H1 (cell line): ENCODE data around the gene LRRC17. TPM values are rescaled to one million over a fixed set of nuclear protein-coding genes. Genes with fewer than 3 reads are reported as not detected.

Source experiments
- CTCF ChIA-PET: fragments of 300-600 bp; sonication (Branson Sonifier 250); formaldehyde crosslinking; loops from one replicate; lab custom pipeline; 2021; ENCODE audit not compliant: partially characterized antibody; lab: Charles Lee
- POLR2A ChIA-PET: fragments of 300-600 bp; sonication (Branson Sonifier 250); formaldehyde crosslinking; loops from one replicate; lab custom pipeline; 2021; ENCODE audit warnings: inconsistent platforms; ENCODE audit not compliant: partially characterized antibody; lab: Charles Lee
- DNase-seq, 2 experiments: peaks; one replicate each; pipeline versions ENCODE4 v3.0.0 to v3.0.0-alpha.2; 2010 to 2022; ENCODE audit warnings: low spot score in 2 of 2, low read depth in 1 of 2, mixed read lengths in 1 of 2
- FAIRE-seq: peaks from 2 replicates; lab custom pipeline; 2011; peaks lifted over from hg19 to GRCh38; lab: Jason Lieb, UNC
- H2AFZ ChIP-seq: 2 replicates; pipeline ENCODE4 v1.8.1; 2012; ENCODE audit warnings: low read length, inconsistent platforms
- H2AK5ac ChIP-seq: 2 replicates; pipeline ENCODE4 v1.6.1; 2013; ENCODE audit warnings: low read depth, low read length
- H2BK120ac ChIP-seq: replicated peaks from 2 replicates; pipeline ENCODE3; 2013; ENCODE audit warnings: low read depth, low read length, inconsistent platforms
- H2BK12ac ChIP-seq: 2 replicates; pipeline ENCODE4 v1.6.1; 2013; ENCODE audit warnings: low read depth, low read length
- H2BK15ac ChIP-seq: 2 replicates; pipeline ENCODE4 v1.6.1; 2013; ENCODE audit warnings: low read length
- H2BK20ac ChIP-seq: 2 replicates; pipeline ENCODE4 v1.6.1; 2013; ENCODE audit warnings: low read length
- H2BK5ac ChIP-seq: 2 replicates; pipeline ENCODE4 v1.6.1; 2013; ENCODE audit warnings: low read depth, low read length
- H3K14ac ChIP-seq: 2 replicates; pipeline ENCODE4 v1.6.1; 2013; ENCODE audit warnings: inconsistent platforms; ENCODE audit not compliant: insufficient read length
- H3K18ac ChIP-seq: 2 replicates; pipeline ENCODE4 v1.6.1; 2013; ENCODE audit warnings: low read length; ENCODE audit errors: extremely low read depth
- H3K23ac ChIP-seq: 2 replicates; pipeline ENCODE4 v1.6.1; 2013; ENCODE audit warnings: inconsistent platforms; ENCODE audit not compliant: insufficient read length
- H3K23me2 ChIP-seq: 2 replicates; pipeline ENCODE4 v1.6.1; 2013; ENCODE audit warnings: low read depth, low read length
- H3K27ac ChIP-seq: 2 replicates; pipeline ENCODE4 v1.6.1; 2011; ENCODE audit warnings: low read depth, low read length, inconsistent platforms
- H3K27me3 ChIP-seq, 4 experiments: replicated peaks in 1 of 4; 1 replicate in 1 of 4; 2 replicates in 3 of 4; pipeline versions ENCODE4 v1.6.1 to v1.8.1; 2011 to 2013; ENCODE audit warnings: low read length in 3 of 4, mild to moderate bottlenecking in 3 of 4, inconsistent platforms in 2 of 4, mixed read lengths in 2 of 4, moderate library complexity in 1 of 4; ENCODE audit not compliant: control insufficient read depth in 3 of 4, insufficient read depth in 3 of 4; ENCODE audit errors: extremely low read depth in 1 of 4
- H3K36me3 ChIP-seq, 4 experiments: 2 replicates each; pipeline versions ENCODE4 v1.6.1 to v1.8.1; 2011 to 2013; ENCODE audit warnings: mild to moderate bottlenecking in 4 of 4, low read length in 3 of 4, moderate library complexity in 2 of 4, control low read depth in 1 of 4, inconsistent platforms in 1 of 4; ENCODE audit not compliant: insufficient read depth in 4 of 4, control insufficient read depth in 2 of 4
- H3K4ac ChIP-seq: replicated peaks from 2 replicates; pipeline ENCODE3; 2013; ENCODE audit warnings: low read length, low read depth, mixed read lengths, inconsistent platforms; ENCODE audit not compliant: insufficient read length
- H3K4me1 ChIP-seq, 4 experiments: replicated peaks in 1 of 4; 1 replicate in 1 of 4; 2 replicates in 3 of 4; pipeline versions ENCODE4 v1.6.1 to v1.8.1; 2011 to 2013; ENCODE audit warnings: low read length in 3 of 4, inconsistent platforms in 2 of 4, mixed read lengths in 1 of 4; ENCODE audit not compliant: insufficient read depth in 4 of 4, control insufficient read depth in 3 of 4
- H3K4me2 ChIP-seq, 2 experiments: 2 replicates each; pipeline versions ENCODE4 v1.6.1 to v1.8.1; 2011 to 2013; ENCODE audit warnings: low read depth in 2 of 2, low read length in 2 of 2, control low read depth in 1 of 2, inconsistent platforms in 1 of 2, mild to moderate bottlenecking in 1 of 2; ENCODE audit not compliant: insufficient read depth in 1 of 2
- H3K4me3 ChIP-seq, 4 experiments: fragments of 200-600, 300-600 bp in 1 of 4; sonication (generic), shearing (Covaris generic), sonication (Bioruptor Twin) in 1 of 4; 2 replicates each; pipeline versions ENCODE4 v1.5.1 to v1.8.1; 2011 to 2016; ENCODE audit warnings: low read length in 4 of 4, low read depth in 3 of 4, control low read depth in 2 of 4, inconsistent platforms in 2 of 4, mild to moderate bottlenecking in 2 of 4, mixed read lengths in 1 of 4, moderate library complexity in 1 of 4; ENCODE audit not compliant: insufficient read depth in 2 of 4; ENCODE audit errors: extremely low read depth in 1 of 4
- H3K56ac ChIP-seq: replicated peaks from 2 replicates; pipeline ENCODE3; 2013; ENCODE audit warnings: low read depth, mild to moderate bottlenecking, mixed read lengths, low read length, inconsistent platforms; ENCODE audit not compliant: insufficient read length
- H3K79me1 ChIP-seq: 2 replicates; pipeline ENCODE4 v1.6.1; 2013; ENCODE audit warnings: low read depth, low read length, control low read depth
- H3K79me2 ChIP-seq, 2 experiments: 2 replicates each; pipeline versions ENCODE4 v1.6.1 to v1.8.1; 2012 to 2013; ENCODE audit warnings: low read length in 2 of 2, mild to moderate bottlenecking in 2 of 2, inconsistent platforms in 1 of 2; ENCODE audit not compliant: insufficient read depth in 2 of 2, control insufficient read depth in 1 of 2
- H3K9ac ChIP-seq, 4 experiments: replicated peaks in 1 of 4; 1 replicate in 1 of 4; 2 replicates in 3 of 4; pipeline versions ENCODE4 v1.6.1 to v1.8.1; 2011 to 2013; ENCODE audit warnings: low read depth in 3 of 4, low read length in 3 of 4, control low read depth in 2 of 4, mild to moderate bottlenecking in 2 of 4, moderate library complexity in 2 of 4, inconsistent platforms in 1 of 4; ENCODE audit errors: extremely low read depth in 1 of 4
- H3K9me3 ChIP-seq, 2 experiments: 2 replicates each; pipeline versions ENCODE4 v1.6.1 to v1.8.1; 2012 to 2013; ENCODE audit warnings: mild to moderate bottlenecking in 2 of 2, moderate library complexity in 2 of 2, control low read depth in 1 of 2, inconsistent platforms in 1 of 2, low read depth in 1 of 2, low read length in 1 of 2, mixed read lengths in 1 of 2; ENCODE audit not compliant: insufficient read depth in 2 of 2
- H4K20me1 ChIP-seq, 2 experiments: replicated peaks in 1 of 2; 2 replicates each; pipeline versions ENCODE3 to v1.8.1; 2011 to 2013; ENCODE audit warnings: inconsistent platforms in 2 of 2, low read length in 2 of 2, mild to moderate bottlenecking in 1 of 2; ENCODE audit not compliant: insufficient read depth in 2 of 2, control insufficient read depth in 1 of 2
- H4K5ac ChIP-seq: 2 replicates; pipeline ENCODE4 v1.6.1; 2013; ENCODE audit warnings: low read length, low read depth, mixed read lengths, inconsistent platforms; ENCODE audit not compliant: insufficient read length
- H4K8ac ChIP-seq: 2 replicates; pipeline ENCODE4 v1.8.0; 2013; ENCODE audit warnings: mild to moderate bottlenecking, moderate library complexity, low read length, inconsistent platforms; ENCODE audit not compliant: insufficient read depth; ENCODE audit errors: extremely low read depth
- H4K91ac ChIP-seq: replicated peaks from 2 replicates; pipeline ENCODE3; 2013; ENCODE audit warnings: low read length, mixed read lengths, inconsistent platforms; ENCODE audit not compliant: insufficient read length
- BRCA1 ChIP-seq: IDR thresholded peaks from 2 replicates; pipeline ENCODE4 v1.6.1; 2012; ENCODE audit warnings: low read depth, low read length, improper control_type of control experiment
- CTCF ChIP-seq, 3 experiments: IDR thresholded peaks; 1 replicate in 2 of 3; 2 replicates in 1 of 3; pipeline versions ENCODE4 v1.5.1 to v1.6.1; 2011; ENCODE audit warnings: low read length in 3 of 3, mild to moderate bottlenecking in 3 of 3, inconsistent platforms in 2 of 3, low read depth in 1 of 3, moderate library complexity in 1 of 3; ENCODE audit not compliant: insufficient read depth in 1 of 3; ENCODE audit errors: control extremely low read depth in 1 of 3
- FOSL1 ChIP-seq: IDR thresholded peaks from 2 replicates; pipeline ENCODE4 v1.6.1; 2011; ENCODE audit warnings: mild to moderate bottlenecking, low read depth, low read length, moderate library complexity; ENCODE audit not compliant: insufficient read depth
- HDAC2 ChIP-seq, 2 experiments: fragments of 300-600 bp in 1 of 2; sonication (generic) in 1 of 2; IDR thresholded peaks; 2 replicates each; pipeline ENCODE4 v1.6.1; 2011 to 2012; ENCODE audit warnings: low read depth in 2 of 2, low read length in 2 of 2, mild to moderate bottlenecking in 2 of 2, moderate library complexity in 2 of 2, borderline replicate concordance in 1 of 2, inconsistent platforms in 1 of 2
- JUND ChIP-seq: IDR thresholded peaks from 2 replicates; pipeline ENCODE4 v1.6.1; 2011; ENCODE audit warnings: mild to moderate bottlenecking, improper control_type of control experiment, low read length
- KDM4A ChIP-seq: IDR thresholded peaks from one replicate; pipeline ENCODE4 v1.7.1; 2012; ENCODE audit warnings: low read depth, mild to moderate bottlenecking, moderate library complexity, low read length, inconsistent platforms; ENCODE audit not compliant: severe bottlenecking
- POLR2A ChIP-seq, 2 experiments: IDR thresholded peaks; 1 replicate in 1 of 2; 2 replicates in 1 of 2; pipeline ENCODE4 v1.6.1; 2011; ENCODE audit warnings: low read depth in 2 of 2, low read length in 2 of 2, mild to moderate bottlenecking in 2 of 2; ENCODE audit errors: control extremely low read depth in 1 of 2
- RAD21 ChIP-seq, 2 experiments: IDR thresholded peaks in 1 of 2; conservative IDR thresholded peaks in 1 of 2; 2 replicates each; pipeline ENCODE4 v1.6.1; 2011; ENCODE audit warnings: low read depth in 2 of 2, low read length in 2 of 2, improper control_type of control experiment in 1 of 2, inconsistent platforms in 1 of 2, mild to moderate bottlenecking in 1 of 2, moderate library complexity in 1 of 2
- RBBP5 ChIP-seq: IDR thresholded peaks from 2 replicates; pipeline ENCODE4 v1.7.1; 2012; ENCODE audit warnings: low read depth, mild to moderate bottlenecking, inconsistent platforms, low read length, moderate library complexity, borderline replicate concordance
- SUZ12 ChIP-seq: fragments of 200-600 bp; sonication (generic); IDR thresholded peaks from 2 replicates; pipeline ENCODE4 v1.6.1; 2012; ENCODE audit warnings: mild to moderate bottlenecking, inconsistent platforms, low read length, moderate library complexity, mixed read lengths
- WGBS, 2 experiments: shearing (Covaris generic) in 1 of 2; methylation state at CpG; one replicate each; pipeline versions ENCODE4 v1.1.6 to v1.1.7; 2013 to 2015; ENCODE audit warnings: low lambda C conversion rate in 2 of 2, mixed read lengths in 2 of 2, inconsistent platforms in 1 of 2, low coverage in 1 of 2, missing lambda C conversion rate in 1 of 2; ENCODE audit not compliant: insufficient replicate concordance in 2 of 2, insufficient coverage in 1 of 2, insufficient read length in 1 of 2; ENCODE audit errors: extremely low coverage in 1 of 2, missing lambda C conversion rate in 1 of 2; 5-methylcytosine and 5-hydroxymethylcytosine counted together
- polyA plus RNA-seq, 7 experiments: library from polyadenylated mRNA; depleted of rRNA in 3 of 7; stranded (reverse) in 5 of 7; unstranded in 2 of 7; fragments of >200 nt in 5 of 7; fragments of 200-250 nt in 2 of 7; gene quantifications; 1 replicate in 5 of 7; 2 replicates in 1 of 7; 4 replicates in 1 of 7; pipeline versions ENCODE4 v1.2.1 to v1.2.3, GENCODE V29; 2011 to 2013; ENCODE audit warnings: missing spikeins in 2 of 7, mixed read lengths in 2 of 7
- total RNA-seq: library from RNA; stranded (reverse); fragmentation: NEBNext Ultra II Directional; extraction: Animal tissue kit (Norgen Biotek cat#: 25700); gene quantifications from 2 replicates; pipeline ENCODE4 v1.2.1, GENCODE V29; 2021

The LRRC17 gene
- total and polyA plus RNA-seq, 2 of the 8 experiments (the other 6 are each of a cell fraction or from before 2014, with no cell fraction given) = 3.0 TPM

GRCh38 chr7:102897856-102898531 is 14.8 kb upstream of the LRRC17 start:
- Histone ChIP-seq H2BK12ac (no peak overlapping the region), H3K4me1 (no peaks in the 10 kb centered on the region), H3K27ac (no peak overlapping the region), H2BK120ac (no peak overlapping the region), H2AFZ (no peak overlapping the region), H3K9me3 (no peaks in the 10 kb centered on the region), H3K56ac (no peak overlapping the region), H3K4ac (no peak overlapping the region), H2AK5ac (no peak overlapping the region), H2BK20ac (no peak overlapping the region), H3K79me1 (no peaks in the 10 kb centered on the region), H3K36me3 (no peaks in the 10 kb centered on the region), H3K27me3 (no peaks in the 10 kb centered on the region; a peak in 1 of 7 replicates), H2BK5ac (no peak overlapping the region), H3K4me2 (no peak overlapping the region), H4K20me1 (no peaks in the 10 kb centered on the region), H3K18ac (no peak overlapping the region), H2BK15ac (no peak overlapping the region), H3K79me2 (no peaks in the 10 kb centered on the region), H4K8ac (no peak overlapping the region), H4K91ac (no peak overlapping the region), H3K4me3 (no peak overlapping the region), H3K23ac (no peak overlapping the region), H3K14ac (no peak overlapping the region), H4K5ac (no peak overlapping the region), H3K9ac (no peak overlapping the region), H3K23me2 (no peaks in the 10 kb centered on the region)
- ChIA-PET POLR2A (no interaction called here), CTCF (no interaction called here)
- FAIRE-seq (no peak), DNase-seq (no peak)
- 93% methylated on average over 5 of the region's 5 CpGs; no CpG with 5 or more reads in 1 of the 2 experiments for WGBS, 2 experiments
- TF ChIP-seq CTCF (IDR thresholded peaks at IDR 0.05; ENCODE audit: control extremely low read depth in 1 of 3, insufficient read depth in 1 of 3, low read depth in 1 of 3, low read length in 3 of 3) = no peak
- TF ChIP-seq SUZ12 = no peak
- no peak for TF ChIP-seq POLR2A (IDR thresholded peaks at IDR 0.05; ENCODE audit: control extremely low read depth in 1 of 2, low read depth in 2 of 2, low read length in 2 of 2)
- TF ChIP-seq JUND = no peak
- no peak for TF ChIP-seq KDM4A
- TF ChIP-seq FOSL1 = no peak
- TF ChIP-seq BRCA1 = no peak
- no peak for TF ChIP-seq RBBP5
- TF ChIP-seq HDAC2 (IDR thresholded peaks at IDR 0.05; ENCODE audit: borderline replicate concordance in 1 of 2, low read depth in 2 of 2, low read length in 2 of 2) = no peak
- TF ChIP-seq RAD21 (IDR thresholded peaks at IDR 0.05 in 1 of 2, conservative IDR thresholded peaks at IDR 0.05 in 1 of 2; ENCODE audit: low read depth in 2 of 2, low read length in 2 of 2) = no peak
